ENCODE measurements around the gene FGF8.

The FGF8 gene

GRCh38 chr10:101732096-101732495 is 43.8 kb downstream of the FGF8 start:
- DNase-seq (ENCODE audit: low read depth, low spot score), result no peak

- no peak for DNase-seq (ENCODE audit: low read depth, low spot score)
Observed at GRCh38 chr10:101726115-101726387, 49.9 kb downstream of the FGF8 start.

DNA sequence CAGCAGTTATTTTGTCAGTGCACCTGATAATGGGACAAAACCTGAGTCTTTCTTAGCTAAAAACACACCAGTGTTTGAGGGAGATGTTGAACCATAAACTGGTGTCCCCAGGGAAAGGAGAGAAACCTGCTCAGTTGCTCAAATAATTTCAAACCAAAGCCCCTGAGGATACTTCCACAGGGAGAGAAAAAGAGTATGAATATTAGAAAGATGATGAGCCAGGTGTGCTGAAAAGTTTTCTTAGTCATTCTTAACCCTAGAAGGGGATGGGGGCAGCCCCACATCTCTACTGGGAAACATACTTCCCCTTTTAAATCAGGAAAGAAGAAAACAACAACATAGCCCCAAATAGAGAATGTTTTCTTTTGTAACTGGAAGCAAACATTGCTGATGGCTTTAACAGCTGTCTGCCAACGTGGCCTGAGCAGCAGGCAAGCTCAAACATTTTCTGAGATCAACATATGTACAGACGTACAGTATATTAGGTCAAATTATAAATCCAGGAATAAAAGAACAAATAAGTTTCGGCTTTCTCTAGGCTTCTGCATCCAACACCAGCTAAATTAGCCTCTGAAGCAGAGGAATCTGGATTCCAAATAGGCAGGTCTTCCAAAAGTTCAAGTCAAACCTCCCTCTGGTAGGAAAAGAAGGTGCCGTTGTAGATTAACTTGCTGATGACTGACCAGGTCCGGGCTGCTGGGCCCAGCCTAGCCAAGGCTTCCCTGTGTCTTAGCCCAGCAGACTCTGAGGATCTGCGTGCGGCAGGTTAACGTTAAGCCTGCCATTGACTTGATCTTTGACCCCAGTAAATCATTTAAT is 50.4 kb downstream of the FGF8 start:
- DNase-seq (ENCODE audit: low read depth, low spot score), result no peak

DNA sequence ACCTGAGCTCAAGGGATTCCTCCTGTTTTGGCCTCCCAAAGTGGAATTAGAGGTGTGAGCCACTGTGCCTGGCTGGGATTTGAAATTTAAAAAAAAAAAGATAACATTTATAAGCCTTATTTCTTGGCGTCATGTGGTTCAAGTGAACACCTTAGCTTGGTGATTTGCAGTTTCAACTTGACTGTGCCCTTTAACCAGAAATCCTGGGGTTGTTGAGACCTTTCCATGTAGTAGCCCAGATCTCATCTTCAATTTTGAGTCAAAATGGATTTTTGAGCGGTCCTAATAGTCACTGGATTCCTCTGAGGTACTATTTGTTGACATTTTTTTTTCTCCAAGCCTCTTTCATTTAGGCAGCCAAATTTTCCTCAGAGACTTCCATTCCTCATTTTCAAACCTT is 51.5 kb downstream of the FGF8 start:
- DNase-seq (ENCODE audit: low read depth, low spot score), result no peak

DNA sequence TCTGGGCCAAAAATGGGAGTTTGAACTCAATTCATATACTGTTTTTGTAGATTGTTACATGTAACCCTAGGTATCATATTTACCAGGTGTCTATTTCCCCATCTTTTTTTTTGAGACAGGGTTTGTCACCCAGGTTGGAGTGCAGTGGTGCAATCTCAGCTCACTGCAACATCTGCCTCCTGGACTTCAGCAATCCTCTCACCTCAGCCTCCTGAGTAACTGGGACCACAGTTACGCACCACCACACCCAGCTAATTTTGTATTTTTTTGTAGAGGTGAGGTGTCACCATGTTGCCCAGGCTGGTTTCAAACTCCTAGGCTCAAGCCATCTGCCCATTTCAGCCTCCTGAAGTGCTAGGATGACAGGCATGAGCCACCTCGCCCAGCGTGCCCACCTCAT is 52.7 kb downstream of the FGF8 start:
- no peak for DNase-seq (ENCODE audit: low read depth, low spot score)

DNA sequence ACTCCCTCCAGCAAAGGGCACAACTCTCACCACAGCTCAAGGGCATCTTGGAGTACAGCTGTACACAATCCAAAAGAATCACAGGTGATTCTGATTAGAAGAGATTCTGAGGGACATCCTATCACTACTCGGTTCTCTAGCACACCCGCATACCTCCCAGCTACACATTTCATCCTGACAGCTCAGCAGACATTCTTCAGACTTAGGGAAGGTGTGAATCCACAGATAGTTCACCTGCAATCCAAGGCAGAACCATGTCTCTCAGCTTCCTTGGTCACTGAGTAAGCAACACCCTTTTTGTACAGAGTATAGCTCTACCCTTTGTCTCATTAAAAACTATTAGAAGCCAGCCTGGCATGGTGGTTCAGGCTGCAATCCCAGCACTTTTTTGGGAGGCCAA is 54.1 kb downstream of the FGF8 start:
- no peak for DNase-seq (ENCODE audit: low read depth, low spot score)

GRCh38 chr10:101720606-101721230 is 55.2 kb downstream of the FGF8 start:
- DNase-seq (ENCODE audit: low read depth, low spot score), result no peak

All from iPS DF 19.7 (cell line).